IMR-90 (cell line): Measurements from ENCODE around the gene MNAT1. TPM values are rescaled to one million over a fixed set of nuclear protein-coding genes. Genes with fewer than 3 reads are reported as not detected.

Experiments used
- ATAC-seq: fragments of 200-7000 bp; cut with Tn5 transposase; 2 replicates; pipeline ENCODE4 v1.9.1; 2020; ENCODE audit warnings: low read depth, mild to moderate bottlenecking, moderate library complexity
- BruUV-seq: library from RNA; stranded (reverse); fragments of 400-500 nt; replicated peaks from 2 replicates; lab custom pipeline; 2021; lab: Mats Ljungman, UMichigan
- CTCF ChIA-PET: fragments of 300-600 bp; formaldehyde crosslinking; extraction: SDS; loops from one replicate; lab custom pipeline; 2021; ENCODE audit warnings: antibody characterized with exemption; lab: Yijun Ruan, JAX
- POLR2A ChIA-PET: fragments of 300-600 bp; sonication (Branson Sonifier 250); formaldehyde crosslinking; loops from one replicate; lab custom pipeline; 2022; ENCODE audit warnings: antibody characterized with exemption; ENCODE audit not compliant: unreplicated experiment; lab: Charles Lee
- DNase-seq: peaks from one replicate; pipeline ENCODE4 v3.0.0; 2013
- H2AFZ ChIP-seq: replicated peaks from 2 replicates; pipeline ENCODE3; 2013; ENCODE audit warnings: low read length, mild to moderate bottlenecking; ENCODE audit not compliant: poor library complexity
- H2AK5ac ChIP-seq: 2 replicates; pipeline ENCODE4 v1.6.1; 2013; ENCODE audit warnings: low read depth, low read length, inconsistent platforms
- H2AK9ac ChIP-seq: replicated peaks from 2 replicates; pipeline ENCODE3; 2013; ENCODE audit warnings: mild to moderate bottlenecking, low read depth, low read length, moderate library complexity; ENCODE audit not compliant: poor library complexity
- H2BK120ac ChIP-seq: 2 replicates; pipeline ENCODE4 v1.6.1; 2013; ENCODE audit warnings: low read depth, low read length, inconsistent platforms
- H2BK15ac ChIP-seq: 3 replicates; pipeline ENCODE4 v1.6.1; 2013; ENCODE audit warnings: low read depth, low read length, inconsistent platforms
- H2BK20ac ChIP-seq: 2 replicates; pipeline ENCODE4 v1.6.1; 2013; ENCODE audit warnings: low read depth, mild to moderate bottlenecking, inconsistent platforms, low read length, moderate library complexity
- H2BK5ac ChIP-seq: 2 replicates; pipeline ENCODE4 v1.6.1; 2013; ENCODE audit warnings: mild to moderate bottlenecking, low read depth, low read length, inconsistent platforms; ENCODE audit not compliant: poor library complexity, severe bottlenecking
- H3K14ac ChIP-seq: replicated peaks from 2 replicates; pipeline ENCODE4 v1.6.1; 2013; ENCODE audit warnings: low read depth, low read length, inconsistent platforms
- H3K18ac ChIP-seq: 2 replicates; pipeline ENCODE4 v1.6.1; 2013; ENCODE audit warnings: low read depth, low read length, control low read depth
- H3K23ac ChIP-seq: 2 replicates; pipeline ENCODE4 v1.6.1; 2013; ENCODE audit warnings: low read depth, low read length, inconsistent platforms
- H3K27ac ChIP-seq: 2 replicates; pipeline ENCODE4 v1.5.1; 2013; ENCODE audit warnings: mild to moderate bottlenecking, control low read depth, low read length; ENCODE audit not compliant: insufficient read depth
- H3K27me3 ChIP-seq: 2 replicates; pipeline ENCODE4 v1.6.1; 2013; ENCODE audit warnings: low read length; ENCODE audit not compliant: control insufficient read depth, insufficient read depth
- H3K36me3 ChIP-seq: 2 replicates; pipeline ENCODE4 v1.6.1; 2013; ENCODE audit warnings: low read length, mixed read lengths; ENCODE audit not compliant: control insufficient read depth, insufficient read depth
- H3K4ac ChIP-seq: 2 replicates; pipeline ENCODE4 v1.6.1; 2013; ENCODE audit warnings: low read depth, low read length, inconsistent platforms
- H3K4me1 ChIP-seq: 2 replicates; pipeline ENCODE4 v1.6.1; 2013; ENCODE audit warnings: low read length, mixed read lengths; ENCODE audit not compliant: control insufficient read depth, insufficient read depth
- H3K4me2 ChIP-seq: 2 replicates; pipeline ENCODE4 v1.6.1; 2013; ENCODE audit warnings: low read depth, mild to moderate bottlenecking, control low read depth, low read length, moderate library complexity
- H3K4me3 ChIP-seq: 2 replicates; pipeline ENCODE4 v1.5.1; 2013; ENCODE audit warnings: low read depth, mild to moderate bottlenecking, control low read depth, low read length, moderate library complexity; ENCODE audit not compliant: insufficient read depth
- H3K56ac ChIP-seq: 2 replicates; pipeline ENCODE4 v1.6.1; 2013; ENCODE audit warnings: low read length, inconsistent platforms; ENCODE audit not compliant: insufficient read depth; ENCODE audit errors: extremely low read depth
- H3K79me1 ChIP-seq, 2 experiments: 2 replicates each; pipeline ENCODE4 v1.6.1; 2013; ENCODE audit warnings: low read length in 2 of 2, inconsistent platforms in 1 of 2, low read depth in 1 of 2
- H3K9ac ChIP-seq: 2 replicates; pipeline ENCODE4 v1.6.1; 2013; ENCODE audit warnings: low read depth, low read length, control low read depth
- H3K9me1 ChIP-seq: 2 replicates; pipeline ENCODE4 v1.6.1; 2013; ENCODE audit warnings: low read length, inconsistent platforms; ENCODE audit not compliant: insufficient read depth
- H3K9me3 ChIP-seq: 2 replicates; pipeline ENCODE4 v1.6.1; 2013; ENCODE audit warnings: low read length; ENCODE audit not compliant: control insufficient read depth, insufficient read depth
- H4K20me1 ChIP-seq: 2 replicates; pipeline ENCODE4 v1.6.1; 2013; ENCODE audit warnings: low read length, inconsistent platforms; ENCODE audit not compliant: insufficient read depth
- H4K5ac ChIP-seq: 2 replicates; pipeline ENCODE4 v1.6.1; 2013; ENCODE audit warnings: mild to moderate bottlenecking, low read depth, low read length, control low read depth
- H4K8ac ChIP-seq, 2 experiments: 2 replicates each; pipeline ENCODE4 v1.6.1; 2013; ENCODE audit warnings: low read depth in 2 of 2, low read length in 2 of 2, control low read depth in 1 of 2, inconsistent platforms in 1 of 2
- H4K91ac ChIP-seq: 2 replicates; pipeline ENCODE4 v1.6.1; 2013; ENCODE audit warnings: low read depth, low read length, inconsistent platforms; ENCODE audit not compliant: insufficient read depth
- BHLHE40 ChIP-seq: fragments of 150-350 bp; IDR thresholded peaks from 2 replicates; pipeline ENCODE4 v1.6.1; 2016; ENCODE audit warnings: mild to moderate bottlenecking, low read depth, low read length
- CEBPB ChIP-seq: IDR thresholded peaks from 2 replicates; pipeline ENCODE4 v1.6.1; 2012; ENCODE audit warnings: low read depth, low read length, improper control_type of control experiment
- CHD1 ChIP-seq: IDR thresholded peaks from 2 replicates; pipeline ENCODE4 v1.6.1; 2012; ENCODE audit warnings: low read depth, low read length, improper control_type of control experiment
- FOS ChIP-seq: fragments of 150-350 bp; IDR thresholded peaks from 2 replicates; pipeline ENCODE4 v1.6.1; 2016; ENCODE audit warnings: low read depth, low read length
- MAFK ChIP-seq: IDR thresholded peaks from 2 replicates; pipeline ENCODE4 v1.6.1; 2012; ENCODE audit warnings: low read depth, low read length, improper control_type of control experiment
- MAZ ChIP-seq: IDR thresholded peaks from 2 replicates; pipeline ENCODE4 v1.6.1; 2012; ENCODE audit warnings: low read depth, mild to moderate bottlenecking, low read length, improper control_type of control experiment, moderate library complexity, borderline replicate concordance
- MXI1 ChIP-seq: IDR thresholded peaks from 2 replicates; pipeline ENCODE4 v1.6.1; 2012; ENCODE audit warnings: low read depth, mild to moderate bottlenecking, low read length, moderate library complexity, borderline replicate concordance
- NFE2L2 ChIP-seq: fragments of 150-350 bp; IDR thresholded peaks from 2 replicates; pipeline ENCODE4 v1.6.1; 2016; ENCODE audit warnings: low read depth, mild to moderate bottlenecking, low read length
- POLR2A ChIP-seq: IDR thresholded peaks from 2 replicates; pipeline ENCODE4 v1.6.1; 2012; ENCODE audit warnings: mild to moderate bottlenecking, low read depth, low read length
- RAD21 ChIP-seq: IDR thresholded peaks from 2 replicates; pipeline ENCODE4 v1.6.1; 2012; ENCODE audit warnings: low read length, improper control_type of control experiment
- RCOR1 ChIP-seq: IDR thresholded peaks from 2 replicates; pipeline ENCODE4 v1.6.1; 2012; ENCODE audit warnings: mild to moderate bottlenecking, low read length, improper control_type of control experiment; ENCODE audit not compliant: insufficient replicate concordance
- RFX5 ChIP-seq: IDR thresholded peaks from 2 replicates; pipeline ENCODE4 v1.8.0; 2012; ENCODE audit warnings: low read depth, mild to moderate bottlenecking, low read length, moderate library complexity
- SMC3 ChIP-seq: fragments of 150-350 bp; IDR thresholded peaks from 2 replicates; pipeline ENCODE4 v1.6.1; 2016; ENCODE audit warnings: low read depth, mild to moderate bottlenecking, antibody characterized with exemption, low read length, moderate library complexity
- WGBS, 2 experiments: methylation state at CpG; one replicate each; pipeline versions ENCODE4 v1.1.5 to v1.1.7; 2013; ENCODE audit warnings: missing lambda C conversion rate in 2 of 2; ENCODE audit not compliant: insufficient read length in 1 of 2; ENCODE audit errors: extremely low coverage in 2 of 2; 5-methylcytosine and 5-hydroxymethylcytosine counted together
- dilution Hi-C: fragments of 300-500 bp; cut with HindIII; formaldehyde crosslinking; loops from one replicate; pipeline ENCODE4 v1.14.3; 2018; ENCODE audit warnings: low sequenced_read_pairs; ENCODE audit not compliant: unreplicated experiment
- in situ Hi-C: fragments of 300-500 bp; cut with MboI; formaldehyde crosslinking; loops from 3 replicates; pipeline ENCODE4 v1.14.3; 2019; ENCODE audit warnings: low sequenced_read_pairs, inconsistent platforms, mixed read lengths
- intact Hi-C: fragments of 100-400 bp; cut with micrococcal nuclease; formaldehyde crosslinking; loops from 2 replicates; pipeline ENCODE4 v1.10.0; 2022
- polyA plus RNA-seq, 3 experiments: library from polyadenylated mRNA; depleted of rRNA; stranded (reverse); fragments of >200 nt; gene quantifications; 2 replicates each; pipeline ENCODE4 v1.2.3, GENCODE V29; 2012; ENCODE audit warnings: low replicate concordance in 1 of 3
- total RNA-seq: library from RNA; depleted of rRNA; stranded (reverse); fragments of >200 nt; gene quantifications from 2 replicates; pipeline ENCODE4 v1.2.3, GENCODE V29; 2012
- TF ChIP-seq, protein P1 (sequence below): fragments of 150-350 bp; IDR thresholded peaks from 2 replicates; pipeline ENCODE4 v1.6.1; 2017; ENCODE audit warnings: mild to moderate bottlenecking, antibody characterized with exemption, low read length, low read depth
- TF ChIP-seq, protein P2 (sequence below): fragments of 150-350 bp; IDR thresholded peaks from 2 replicates; pipeline ENCODE4 v1.6.1; 2016; ENCODE audit warnings: low read depth, mild to moderate bottlenecking, low read length, moderate library complexity, borderline replicate concordance
- TF ChIP-seq, protein P3 (sequence below): conservative IDR thresholded peaks from 2 replicates; pipeline ENCODE4 v1.5.1; 2012; ENCODE audit warnings: mild to moderate bottlenecking, low read depth, low read length, improper control_type of control experiment

MNAT1 gene
- total and polyA plus RNA-seq, 2 of the 4 experiments (the other 2 are of a cell fraction): 48.2 to 53.0 TPM

DNA sequence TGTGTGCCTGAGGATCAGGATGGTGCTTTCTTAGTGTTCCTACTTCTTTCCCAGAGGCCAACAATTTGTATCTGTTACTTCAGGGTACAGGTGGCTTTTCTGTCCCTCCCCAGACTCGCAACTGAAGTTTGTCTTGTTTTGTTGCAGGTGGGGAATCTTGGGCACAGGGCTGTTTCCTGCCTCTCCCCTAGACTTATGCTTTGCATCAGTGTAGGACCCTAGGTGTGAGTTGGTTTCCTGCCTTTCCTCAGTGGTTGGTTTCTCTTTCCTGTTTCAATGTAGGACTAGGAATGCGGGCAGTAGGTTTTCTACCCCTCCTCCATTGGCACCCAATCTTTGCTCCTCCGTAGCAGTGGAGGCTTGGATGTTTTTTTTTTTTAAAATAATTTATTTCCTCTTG is 159.3 kb downstream of the MNAT1 start:
- no peak overlapping the region for H2BK15ac ChIP-seq
- H3K56ac ChIP-seq: no peak overlapping the region
- no peak overlapping the region for H3K4ac ChIP-seq
- no peak overlapping the region for H3K14ac ChIP-seq
- H3K79me1 ChIP-seq: peaks cover 24 to 28% of the 10 kb centered on the region in 2 experiments
- H3K23ac ChIP-seq: no peak overlapping the region
- no peaks in the 10 kb centered on the region for H3K9me3 ChIP-seq
- H3K4me2 ChIP-seq: no peak overlapping the region
- BruUV-seq: no TSS peak
- 0 out of 2 replicates have a peak, but pooled peaks cover 3% of the 10 kb centered on the region for H3K9me1 ChIP-seq
- no CpG with 5 or more reads among the region's 3 CpGs for WGBS, 2 experiments
- H3K18ac ChIP-seq: no peak overlapping the region
- no peak overlapping the region for H4K5ac ChIP-seq
- no peak for DNase-seq
- intact Hi-C loops (no loop called here), in situ Hi-C loops (no loop called here), dilution Hi-C loops (no loop called here)
- H2BK120ac ChIP-seq: no peak overlapping the region
- H3K4me1 ChIP-seq: no peaks in the 10 kb centered on the region
- H3K27ac ChIP-seq: no peak overlapping the region
- no peak overlapping the region for H2BK20ac ChIP-seq
- no peaks in the 10 kb centered on the region for H3K27me3 ChIP-seq
- no peaks in the 10 kb centered on the region; the same call in 1 of the 2 replicates for H4K20me1 ChIP-seq
- H2AK9ac ChIP-seq: no peak overlapping the region
- no peak overlapping the region for H2BK5ac ChIP-seq
- H2AK5ac ChIP-seq: no peak overlapping the region
- no peak overlapping the region for H3K9ac ChIP-seq
- H2AFZ ChIP-seq: no peak overlapping the region
- ChIA-PET CTCF (no interaction called here), POLR2A (no interaction called here)
- no peak overlapping the region for H3K4me3 ChIP-seq
- no peak overlapping the region for H4K91ac ChIP-seq
- ATAC-seq: no peak
- no peaks in the 10 kb centered on the region for H3K36me3 ChIP-seq
- no peak for TF ChIP-seq BHLHE40
- TF ChIP-seq FOS: no peak
- TF ChIP-seq SMC3: no peak
- TF ChIP-seq POLR2A: no peak
- TF ChIP-seq CEBPB: no peak
- TF ChIP-seq, protein P1, sequence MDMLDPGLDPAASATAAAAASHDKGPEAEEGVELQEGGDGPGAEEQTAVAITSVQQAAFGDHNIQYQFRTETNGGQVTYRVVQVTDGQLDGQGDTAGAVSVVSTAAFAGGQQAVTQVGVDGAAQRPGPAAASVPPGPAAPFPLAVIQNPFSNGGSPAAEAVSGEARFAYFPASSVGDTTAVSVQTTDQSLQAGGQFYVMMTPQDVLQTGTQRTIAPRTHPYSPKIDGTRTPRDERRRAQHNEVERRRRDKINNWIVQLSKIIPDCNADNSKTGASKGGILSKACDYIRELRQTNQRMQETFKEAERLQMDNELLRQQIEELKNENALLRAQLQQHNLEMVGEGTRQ: no peak
- TF ChIP-seq NFE2L2: no peak
- no peak for TF ChIP-seq RCOR1
- TF ChIP-seq, protein P2, sequence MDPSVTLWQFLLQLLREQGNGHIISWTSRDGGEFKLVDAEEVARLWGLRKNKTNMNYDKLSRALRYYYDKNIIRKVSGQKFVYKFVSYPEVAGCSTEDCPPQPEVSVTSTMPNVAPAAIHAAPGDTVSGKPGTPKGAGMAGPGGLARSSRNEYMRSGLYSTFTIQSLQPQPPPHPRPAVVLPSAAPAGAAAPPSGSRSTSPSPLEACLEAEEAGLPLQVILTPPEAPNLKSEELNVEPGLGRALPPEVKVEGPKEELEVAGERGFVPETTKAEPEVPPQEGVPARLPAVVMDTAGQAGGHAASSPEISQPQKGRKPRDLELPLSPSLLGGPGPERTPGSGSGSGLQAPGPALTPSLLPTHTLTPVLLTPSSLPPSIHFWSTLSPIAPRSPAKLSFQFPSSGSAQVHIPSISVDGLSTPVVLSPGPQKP: no peak
- no peak for TF ChIP-seq RFX5
- TF ChIP-seq CHD1: no peak
- TF ChIP-seq MAZ: no peak
- TF ChIP-seq MAFK: no peak
- no peak for TF ChIP-seq RAD21
- TF ChIP-seq, protein P3, sequence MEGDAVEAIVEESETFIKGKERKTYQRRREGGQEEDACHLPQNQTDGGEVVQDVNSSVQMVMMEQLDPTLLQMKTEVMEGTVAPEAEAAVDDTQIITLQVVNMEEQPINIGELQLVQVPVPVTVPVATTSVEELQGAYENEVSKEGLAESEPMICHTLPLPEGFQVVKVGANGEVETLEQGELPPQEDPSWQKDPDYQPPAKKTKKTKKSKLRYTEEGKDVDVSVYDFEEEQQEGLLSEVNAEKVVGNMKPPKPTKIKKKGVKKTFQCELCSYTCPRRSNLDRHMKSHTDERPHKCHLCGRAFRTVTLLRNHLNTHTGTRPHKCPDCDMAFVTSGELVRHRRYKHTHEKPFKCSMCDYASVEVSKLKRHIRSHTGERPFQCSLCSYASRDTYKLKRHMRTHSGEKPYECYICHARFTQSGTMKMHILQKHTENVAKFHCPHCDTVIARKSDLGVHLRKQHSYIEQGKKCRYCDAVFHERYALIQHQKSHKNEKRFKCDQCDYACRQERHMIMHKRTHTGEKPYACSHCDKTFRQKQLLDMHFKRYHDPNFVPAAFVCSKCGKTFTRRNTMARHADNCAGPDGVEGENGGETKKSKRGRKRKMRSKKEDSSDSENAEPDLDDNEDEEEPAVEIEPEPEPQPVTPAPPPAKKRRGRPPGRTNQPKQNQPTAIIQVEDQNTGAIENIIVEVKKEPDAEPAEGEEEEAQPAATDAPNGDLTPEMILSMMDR: no peak
- no peak for TF ChIP-seq MXI1
- H4K8ac ChIP-seq: no peak overlapping the region
